GM21528 (cell line): ENCODE measurements around the gene GGA3.

ENCODE experiments used
- ATAC-seq: cut with Tn5 transposase; IDR thresholded peaks from one replicate; pipeline ENCODE4 v1.9.1; 2021; ENCODE audit warnings: mild to moderate bottlenecking, moderate library complexity; ENCODE audit not compliant: unreplicated experiment, low FRiP score

GGA3 gene

DNA sequence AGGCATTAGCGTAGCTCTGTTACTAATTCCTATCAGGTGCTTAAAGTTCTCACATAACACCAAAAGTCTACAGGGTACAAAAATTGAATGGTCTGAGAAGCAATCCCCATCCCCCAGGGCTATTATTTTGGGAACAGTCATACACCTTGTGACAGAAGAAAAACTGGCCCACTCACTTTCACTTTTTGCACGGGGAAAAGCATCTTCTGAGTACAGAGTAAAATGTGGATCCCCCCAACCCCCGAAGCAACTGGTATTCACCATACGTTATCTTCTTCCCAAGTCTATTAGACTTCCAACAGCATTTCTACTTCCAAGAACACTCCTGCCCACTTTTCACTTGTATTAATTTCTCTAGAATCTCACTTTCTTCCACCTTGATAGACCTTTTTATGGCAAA is 11.8 kb downstream of the GGA3 start:
- ATAC-seq: no peak

DNA sequence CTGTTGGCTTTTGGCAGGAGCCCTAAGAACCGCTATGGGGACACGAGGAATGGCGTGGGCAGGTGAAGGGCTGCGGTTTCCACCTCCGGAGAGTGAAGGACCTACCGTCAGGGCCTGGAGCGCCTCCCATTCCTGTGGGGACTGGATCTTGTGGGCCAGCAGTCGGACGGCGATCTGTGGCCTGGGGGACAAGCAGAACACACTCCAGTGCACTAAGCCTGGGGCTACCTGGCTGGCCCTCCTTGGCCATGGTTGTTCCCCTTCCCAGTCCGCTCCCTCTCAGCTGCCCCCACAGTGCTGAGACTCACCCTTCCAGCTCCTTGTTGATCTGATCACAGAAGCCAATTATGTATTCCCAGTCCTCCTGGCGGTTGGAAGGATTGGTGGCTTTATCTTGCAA is 15.0 kb downstream of the GGA3 start:
- ATAC-seq: no peak

DNA sequence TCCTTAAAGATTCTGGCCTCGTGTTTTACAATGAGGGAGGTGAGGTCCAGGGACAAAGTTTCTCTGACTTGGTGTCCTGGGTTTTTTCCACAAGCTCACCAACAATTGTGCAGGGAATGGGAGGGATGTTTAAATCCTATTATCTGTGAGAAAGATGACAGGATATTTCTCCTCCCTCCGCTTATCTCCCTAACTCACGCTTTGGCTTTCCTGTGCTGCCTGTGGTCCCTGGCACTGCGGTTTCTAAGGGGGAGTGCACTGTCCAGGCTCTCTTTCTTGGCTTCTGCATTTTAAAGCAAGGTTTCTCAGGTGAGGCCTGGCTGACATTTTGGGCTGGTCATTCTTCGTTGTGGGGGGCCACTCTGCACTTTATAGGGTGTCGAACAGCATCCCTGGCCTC is 16.4 kb downstream of the GGA3 start:
- ATAC-seq: no peak

DNA sequence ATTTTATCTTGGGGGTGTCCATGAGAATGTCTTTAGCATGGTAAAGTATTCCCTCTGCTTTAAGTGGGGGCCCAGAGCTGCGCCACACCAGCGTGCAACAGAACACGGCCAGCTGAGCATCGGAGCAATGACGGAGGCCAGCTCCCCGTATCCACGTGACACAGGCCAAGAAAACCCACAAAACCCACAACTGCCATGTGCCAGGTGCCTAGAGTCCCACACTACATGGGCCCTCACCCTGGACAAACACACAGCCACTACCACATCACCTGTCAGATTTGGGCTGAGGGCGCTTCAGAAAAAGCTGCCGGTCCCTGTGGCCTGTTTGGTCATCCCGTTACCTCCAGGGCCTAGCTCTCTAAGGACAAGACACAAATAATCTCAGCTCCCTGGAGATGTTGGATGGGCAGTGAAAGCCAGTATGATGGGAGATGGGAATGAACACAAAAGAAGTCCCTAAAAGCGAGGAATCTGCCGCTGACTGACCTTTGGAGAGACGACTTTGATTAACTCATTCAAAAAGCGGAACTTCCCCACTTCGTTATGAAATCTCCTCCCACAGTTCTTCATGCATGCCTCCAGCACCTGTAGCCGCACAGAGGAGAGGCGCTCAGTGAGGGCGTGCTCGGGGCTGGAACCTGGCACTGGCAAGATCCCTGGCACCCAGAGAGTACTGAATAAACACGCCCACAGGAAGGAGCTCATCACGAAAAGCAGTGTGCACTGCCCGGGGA is 17.1 kb downstream of the GGA3 start:
- no peak for ATAC-seq

DNA sequence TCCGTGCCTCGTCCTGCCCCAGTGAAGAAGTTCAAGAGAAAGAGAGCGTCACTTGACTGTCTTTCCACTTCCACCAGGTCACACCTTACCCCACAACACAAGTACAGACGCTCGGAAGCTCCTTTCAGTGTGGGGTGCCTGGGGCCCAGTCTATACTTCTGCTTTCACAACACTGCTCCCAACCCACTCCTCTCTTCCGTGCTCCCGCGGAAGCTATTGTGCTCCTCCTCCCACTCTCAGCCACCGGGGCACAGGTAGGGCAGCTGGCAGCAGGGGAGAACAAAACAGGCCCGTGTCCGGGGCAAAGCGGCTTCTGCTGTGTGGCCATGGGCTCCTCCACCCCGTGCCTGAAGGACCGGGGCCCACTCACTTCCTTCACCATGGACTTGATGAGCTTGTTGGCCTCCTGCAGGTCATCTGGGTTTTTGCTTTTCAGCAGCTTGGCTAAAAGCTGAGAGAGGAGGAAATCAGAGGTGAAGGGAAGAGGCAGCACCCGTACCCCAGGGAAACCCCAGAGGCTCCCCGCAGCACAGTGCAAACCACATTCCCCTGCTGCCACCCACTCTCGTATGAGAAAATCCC is 18.9 kb downstream of the GGA3 start:
- ATAC-seq: no peak

DNA sequence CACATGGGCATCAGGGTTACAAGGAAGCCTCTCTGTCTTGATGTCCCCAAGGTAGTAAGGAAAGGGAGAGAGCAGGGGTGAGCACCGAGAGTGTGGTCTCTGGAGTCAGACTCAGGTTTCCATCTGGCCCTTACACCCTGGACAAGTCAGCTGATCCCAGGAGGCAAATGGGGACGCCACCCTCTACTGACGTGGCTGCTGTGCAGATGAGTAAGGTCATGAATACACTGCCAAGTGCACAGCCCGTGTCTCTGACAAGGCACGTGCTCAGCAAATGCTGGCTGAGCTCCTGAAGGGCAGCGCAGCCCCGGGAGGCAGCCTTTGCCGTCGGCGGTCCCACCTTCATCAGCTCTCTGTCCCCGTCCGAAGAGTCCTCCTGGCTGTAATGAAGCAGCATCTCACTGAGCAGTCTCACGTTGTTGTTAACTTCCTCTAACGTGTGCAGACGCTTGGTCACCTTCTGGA is 19.4 kb downstream of the GGA3 start:
- ATAC-seq: no peak

DNA sequence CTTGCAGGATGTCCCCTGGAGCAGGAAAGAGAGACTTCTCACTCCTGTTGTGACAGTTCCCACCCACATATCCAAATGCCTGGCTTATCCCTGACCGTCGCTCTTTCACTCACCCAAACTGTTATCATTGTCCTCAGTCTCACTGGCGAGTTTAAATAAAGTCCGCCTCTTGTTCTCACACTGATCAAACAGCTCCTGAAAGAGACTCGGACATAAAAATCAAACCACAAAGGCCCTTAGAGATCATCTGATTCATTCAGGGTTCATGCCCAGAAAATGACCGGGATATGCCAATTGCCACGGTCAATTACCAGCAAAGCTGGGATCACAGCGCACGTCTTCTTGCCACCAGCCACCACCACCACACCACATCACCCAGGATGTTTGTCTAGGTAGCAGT is 19.9 kb downstream of the GGA3 start:
- no peak for ATAC-seq

DNA sequence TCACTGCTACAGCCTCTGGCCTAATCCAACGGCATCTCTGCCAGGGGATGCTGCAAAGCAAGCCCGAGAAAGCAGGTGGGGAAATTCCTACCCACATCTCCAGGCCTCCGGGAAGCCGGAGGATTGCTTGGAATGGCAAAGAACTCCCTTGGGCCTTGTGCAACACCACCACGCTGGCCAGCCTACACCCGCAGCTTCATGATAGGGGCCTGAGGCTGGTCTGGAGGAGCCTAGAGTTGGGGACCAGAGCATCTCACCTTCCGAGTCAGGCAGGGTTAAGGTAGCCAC is 20.3 kb downstream of the GGA3 start:
- ATAC-seq: no peak

DNA sequence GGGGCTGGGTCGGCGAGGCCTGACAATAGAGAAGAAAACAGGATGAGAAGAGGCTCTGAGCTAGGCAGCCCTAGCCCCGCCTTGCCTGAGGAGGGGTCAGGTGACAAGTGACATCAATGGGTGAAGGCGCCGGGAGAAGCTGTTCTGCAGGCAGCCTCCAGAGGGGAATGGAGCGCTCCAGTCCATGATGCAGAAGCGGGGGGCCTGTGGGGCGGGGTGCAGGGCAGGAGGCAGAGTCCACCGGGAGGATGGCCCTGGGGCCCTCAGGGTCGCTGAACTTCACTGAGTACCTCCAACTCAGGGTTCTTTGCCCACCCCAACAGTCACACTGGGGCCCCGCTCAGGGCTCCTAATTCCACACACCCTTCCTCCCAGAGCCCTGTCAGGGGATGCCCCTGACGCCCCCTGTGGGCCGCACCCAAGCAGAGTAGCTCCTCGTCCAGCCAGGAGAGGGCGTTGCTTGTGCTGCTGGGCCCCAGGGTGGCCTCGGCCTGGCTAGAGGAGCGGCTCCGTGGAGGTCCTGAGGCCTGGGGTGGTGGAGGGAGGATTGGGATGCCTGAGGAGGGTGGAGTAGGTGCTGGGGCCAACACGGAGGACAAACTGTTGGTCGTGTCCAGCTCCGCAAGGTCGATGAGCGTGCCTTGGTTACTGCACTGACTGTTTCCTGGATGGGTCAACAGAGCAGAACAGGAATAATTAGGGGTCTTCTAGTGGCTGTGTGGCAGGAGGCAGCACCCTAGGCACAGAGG is 20.8 kb downstream of the GGA3 start:
- no peak for ATAC-seq

DNA sequence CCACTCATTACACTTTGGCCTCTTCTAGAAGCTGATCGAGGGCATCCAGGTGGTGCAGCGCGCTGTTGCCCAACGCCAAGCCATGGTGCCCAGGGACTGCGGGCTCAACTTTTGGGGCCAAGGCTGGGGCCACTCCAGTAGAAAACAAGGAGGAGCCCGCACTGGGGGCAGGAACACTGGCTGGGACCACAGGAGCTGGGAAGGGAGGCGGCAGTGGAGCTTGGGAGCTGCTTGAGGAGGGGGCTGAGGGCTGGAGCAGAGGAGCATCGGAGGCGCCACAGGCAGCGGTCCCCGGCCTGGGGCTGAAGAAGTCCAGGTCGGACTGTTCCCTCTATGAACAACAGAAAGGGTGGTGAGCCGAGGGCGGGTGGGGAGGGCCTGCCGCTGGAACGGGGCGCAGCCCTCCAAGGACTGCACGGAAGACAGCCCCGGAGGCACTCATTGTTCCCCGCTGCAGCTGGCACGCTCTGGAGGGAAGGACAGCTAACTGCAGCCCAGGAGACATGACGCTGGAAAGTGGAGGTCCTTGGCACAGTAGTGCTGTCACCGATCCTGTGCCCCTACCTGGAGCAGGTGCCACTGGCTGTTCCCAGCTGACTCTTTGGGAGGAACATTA is 21.5 kb downstream of the GGA3 start:
- no peak for ATAC-seq

DNA sequence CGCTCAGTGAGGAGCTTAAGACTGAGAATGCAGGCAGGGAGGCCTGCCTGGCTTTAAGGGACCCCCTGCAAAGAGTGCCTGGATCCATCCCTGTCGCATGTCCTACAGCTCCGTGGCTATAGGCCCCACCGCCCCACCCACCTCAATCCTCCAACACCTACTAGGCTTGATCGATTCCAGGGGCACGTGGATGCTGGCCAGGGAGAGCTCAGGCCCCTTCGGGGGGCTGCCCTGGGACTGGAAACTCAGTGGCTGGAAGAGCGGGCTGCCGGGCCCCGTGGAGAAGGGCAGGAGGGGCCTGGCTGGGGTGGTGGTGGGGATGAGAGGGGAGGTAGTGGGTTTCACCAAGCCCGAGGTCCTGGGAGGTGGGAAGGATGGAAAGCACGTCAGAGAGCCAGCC is 22.2 kb downstream of the GGA3 start:
- no peak for ATAC-seq

DNA sequence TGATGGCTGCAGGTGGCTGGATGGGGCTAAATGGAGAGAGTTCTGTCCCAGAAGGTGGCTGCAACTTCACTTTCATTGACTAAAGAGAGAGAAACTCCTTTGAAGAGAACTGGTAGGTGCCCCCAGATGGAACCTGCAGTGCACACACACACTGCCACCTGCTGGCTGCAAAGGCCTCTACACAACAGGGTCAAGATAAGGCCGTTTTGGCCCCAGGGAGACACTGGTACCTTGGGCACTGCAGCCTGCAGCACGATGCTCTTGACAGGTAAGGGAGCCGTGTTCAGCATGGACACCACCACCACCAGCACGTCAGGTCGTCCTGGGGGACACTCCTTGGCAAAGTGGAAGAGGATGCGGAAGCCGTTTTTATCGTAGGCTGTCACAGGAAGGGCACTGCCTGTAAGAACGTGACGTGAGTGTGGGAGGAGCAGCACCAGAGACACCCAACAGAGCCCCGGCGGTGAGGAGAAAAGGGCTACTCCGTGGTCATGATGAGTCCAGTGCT is 22.7 kb downstream of the GGA3 start:
- no peak for ATAC-seq

DNA sequence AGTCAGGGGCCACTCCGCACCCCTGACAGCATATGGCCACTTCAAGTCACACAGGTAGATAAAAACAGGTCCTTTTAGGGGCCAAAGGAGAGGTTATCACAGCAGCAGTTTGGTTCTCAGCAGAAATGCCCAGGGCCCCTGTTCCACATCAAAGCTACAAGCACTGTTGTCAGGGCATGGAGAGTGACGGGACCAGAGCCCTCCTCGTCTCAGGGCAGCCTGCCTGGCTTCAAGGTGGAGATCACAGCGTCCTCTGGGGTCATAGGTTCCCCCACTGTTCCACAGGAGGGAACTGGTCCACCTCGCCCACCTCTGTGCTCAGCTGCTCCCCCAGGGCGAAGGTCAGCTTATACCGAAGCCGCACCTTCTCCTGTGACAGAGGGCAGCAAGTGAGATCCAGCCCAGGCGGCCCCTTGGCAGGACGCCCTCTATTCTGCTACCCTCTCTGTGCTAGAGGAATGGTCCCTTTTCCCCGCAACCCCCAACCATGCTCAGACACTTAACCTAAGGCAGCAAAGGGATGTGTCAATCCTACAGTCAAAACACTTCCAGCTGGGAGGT is 23.3 kb downstream of the GGA3 start:
- no peak for ATAC-seq

DNA sequence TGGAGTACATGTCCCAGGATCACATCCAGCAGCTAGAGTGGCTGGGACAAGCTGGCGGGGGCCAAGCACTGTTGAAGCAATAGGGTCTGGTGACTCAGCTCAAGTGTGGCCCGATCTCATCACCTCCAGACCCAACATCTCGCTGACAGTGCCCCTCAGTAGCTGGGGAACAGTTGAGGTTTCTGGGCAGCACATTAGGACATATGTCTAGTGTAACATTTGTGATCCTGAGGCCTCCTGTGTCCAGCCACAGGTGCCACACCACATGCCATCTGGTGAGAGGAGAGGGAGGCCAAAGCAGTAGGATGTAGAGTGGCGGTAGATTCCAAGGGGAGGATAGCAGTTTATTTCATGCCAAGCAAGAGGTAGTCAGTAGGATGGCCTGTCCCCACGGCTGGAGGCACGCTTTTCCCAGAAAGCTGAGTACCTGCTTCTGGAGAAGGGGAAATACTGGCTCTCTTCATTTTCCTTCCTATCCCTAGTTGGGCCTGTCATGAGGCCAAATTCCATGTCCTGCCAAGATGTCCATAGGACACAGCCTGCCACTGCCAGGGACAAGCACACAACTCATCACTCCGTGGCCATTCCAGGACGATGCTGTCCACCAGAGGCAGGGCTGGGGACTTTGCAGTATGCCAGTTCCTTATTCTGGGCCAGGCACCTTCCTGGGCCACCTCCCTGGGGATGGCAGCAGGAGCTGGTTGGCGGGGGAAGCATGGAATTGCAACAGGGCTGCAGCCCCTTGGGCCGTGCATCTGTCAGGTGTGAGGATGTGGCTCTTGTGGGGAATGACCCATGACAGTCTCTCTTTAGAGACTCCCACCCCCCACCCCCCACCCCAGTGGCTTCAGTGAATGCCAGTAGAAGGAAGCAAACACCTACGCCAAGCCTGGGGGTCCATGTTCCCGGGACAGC is 24.0 kb downstream of the GGA3 start:
- no peak for ATAC-seq

DNA sequence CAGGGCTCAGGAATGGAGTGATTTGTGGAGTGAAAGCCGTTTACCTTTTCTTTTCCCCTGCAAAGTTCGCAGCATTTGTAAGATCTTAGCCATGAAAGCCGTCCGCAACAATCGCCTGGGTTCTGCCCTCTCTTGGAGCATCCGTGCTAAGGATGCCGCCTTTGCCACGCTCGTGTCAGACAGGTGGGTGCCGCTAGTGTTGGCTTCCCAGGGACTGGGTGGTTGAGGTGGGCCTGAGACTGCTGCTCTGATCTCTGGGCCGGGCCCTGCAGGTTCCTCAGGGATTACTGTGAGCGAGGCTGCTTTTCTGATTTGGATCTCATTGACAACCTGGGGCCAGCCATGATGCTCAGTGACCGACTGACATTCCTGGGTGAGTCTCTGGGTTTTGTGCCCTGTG is 28.6 kb downstream of the GGA3 start:
- ATAC-seq: no peak

DNA sequence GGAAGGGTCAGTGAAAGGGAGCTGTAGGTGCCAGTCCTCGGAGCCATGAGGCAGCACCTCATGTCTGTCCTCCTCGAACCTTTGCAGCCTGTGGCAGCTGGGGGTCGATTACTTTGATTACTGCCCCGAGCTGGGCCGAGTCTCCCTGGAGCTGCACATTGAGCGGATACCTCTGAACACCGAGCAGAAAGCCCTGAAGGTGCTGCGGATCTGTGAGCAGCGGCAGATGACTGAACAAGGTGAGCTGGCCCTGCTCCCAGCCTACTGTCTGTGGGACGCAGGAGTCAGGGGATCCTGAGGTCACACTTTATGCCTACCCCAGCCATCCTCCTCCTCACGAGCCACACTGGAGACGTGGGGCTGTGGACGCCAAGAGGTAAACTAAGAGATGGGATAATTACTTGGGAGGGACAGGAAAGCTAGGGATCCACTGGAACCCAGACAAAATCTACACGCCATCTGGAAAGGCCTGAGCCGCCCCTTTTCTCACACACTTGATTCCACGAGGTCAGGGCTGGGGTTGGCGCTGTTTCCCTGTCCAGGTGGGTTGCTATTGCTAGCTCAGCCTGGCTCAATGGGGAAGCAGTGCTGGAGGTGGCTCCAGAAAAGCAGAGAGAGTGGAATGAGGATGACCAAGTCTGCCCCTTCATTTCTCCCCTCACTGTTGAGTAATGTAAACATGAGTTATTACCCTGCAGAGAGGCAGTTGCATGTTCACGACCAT is 29.5 kb downstream of the GGA3 start:
- ATAC-seq: no peak

DNA sequence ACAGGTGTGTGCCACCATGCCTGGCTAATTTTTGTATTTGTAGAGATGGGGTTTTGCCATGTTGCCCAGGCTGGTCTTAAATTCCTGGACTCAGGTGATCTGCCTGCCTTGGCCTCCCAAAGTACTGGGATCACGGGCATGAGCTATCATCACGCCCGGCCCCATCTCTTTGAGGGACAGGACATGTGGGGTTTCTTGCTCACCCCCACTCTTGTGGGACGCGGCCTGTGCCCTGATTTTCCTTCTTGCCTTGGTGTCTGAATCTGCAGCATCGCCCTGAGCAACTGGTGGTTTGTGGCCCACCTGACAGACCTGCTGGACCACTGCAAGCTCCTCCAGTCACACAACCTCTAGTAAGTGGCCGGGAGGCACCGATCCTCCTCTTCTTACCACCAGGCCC is 30.3 kb downstream of the GGA3 start:
- ATAC-seq: no peak

DNA sequence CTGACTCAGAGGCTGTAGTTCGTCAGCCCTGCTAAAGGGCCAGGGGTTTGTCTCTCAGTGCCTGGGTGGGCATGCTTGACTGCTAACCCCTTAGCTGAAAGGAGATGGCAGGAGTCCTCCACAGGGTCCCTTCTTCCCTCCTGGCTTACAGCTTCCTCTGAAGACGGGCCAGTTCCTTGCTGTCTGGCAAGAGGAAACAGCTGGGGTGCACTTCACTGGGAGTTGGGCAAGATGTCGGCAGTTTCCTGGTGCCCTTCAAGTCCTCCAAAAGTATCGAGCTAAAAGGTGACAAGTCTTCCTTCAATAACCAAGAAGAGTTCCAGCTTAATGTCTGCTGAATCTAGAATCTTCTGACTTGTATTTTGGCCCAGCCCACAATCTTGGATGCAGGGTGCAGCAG is 32.6 kb downstream of the GGA3 start:
- ATAC-seq: no peak

DNA sequence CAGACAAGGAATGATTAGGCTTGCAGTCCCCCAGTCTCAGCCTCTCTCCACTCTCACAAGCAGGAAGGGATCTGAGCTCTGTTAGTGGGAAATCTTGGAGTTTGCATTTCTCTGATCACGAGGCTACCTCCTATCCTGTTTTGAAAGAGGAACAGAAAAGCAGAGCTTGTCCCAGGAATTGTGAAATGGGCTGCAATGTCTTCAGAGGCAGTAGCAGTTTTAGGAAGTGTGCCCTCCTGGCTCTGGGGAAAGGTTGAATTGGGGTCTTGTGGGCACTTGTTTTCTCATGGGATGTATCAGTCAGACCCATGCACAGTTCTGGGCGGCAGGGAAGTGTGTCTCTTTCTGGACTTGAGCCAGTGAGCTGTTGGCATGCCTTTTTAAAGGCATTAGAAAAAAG is 33.1 kb downstream of the GGA3 start:
- no peak for ATAC-seq
